GM23338 (cell line): ENCODE measurements around the gene STYK1. TPM values are rescaled to one million over a fixed set of nuclear protein-coding genes. Genes with fewer than 3 reads are reported as not detected.

Experiments used
- ATAC-seq: fragments of 200-7000 bp; cut with Tn5 transposase; 3 replicates; pipeline ENCODE4 v1.9.1; 2020
- DNase-seq: peaks from one replicate; pipeline ENCODE4 v3.0.0-alpha.2; 2015; ENCODE audit warnings: low spot score
- H2AFZ ChIP-seq: fragments of 200-600 bp; sonication (generic); 2 replicates; pipeline ENCODE4 v1.8.0; 2016; ENCODE audit warnings: antibody characterized with exemption, mild to moderate bottlenecking, moderate library complexity
- H3F3A ChIP-seq: fragments of 200-600 bp; sonication (generic); replicated peaks from 2 replicates; pipeline ENCODE4 v1.8.0; 2017; ENCODE audit warnings: antibody characterized with exemption, mixed run types, low read depth
- H3K27ac ChIP-seq: fragments of 200-600 bp; sonication (generic); 2 replicates; pipeline ENCODE4 v1.6.1; 2016; ENCODE audit warnings: low read depth
- H3K27me3 ChIP-seq: fragments of 200-600 bp; sonication (generic); 2 replicates; pipeline ENCODE4 v1.8.0; 2016; ENCODE audit warnings: mild to moderate bottlenecking, mixed run types, moderate library complexity; ENCODE audit not compliant: insufficient read depth
- H3K36me3 ChIP-seq: fragments of 200-600 bp; sonication (generic); 2 replicates; pipeline ENCODE4 v1.8.0; 2016; ENCODE audit warnings: mild to moderate bottlenecking; ENCODE audit not compliant: insufficient read depth
- H3K4me1 ChIP-seq: fragments of 200-600 bp; sonication (generic); 2 replicates; pipeline ENCODE4 v1.8.0; 2016; ENCODE audit warnings: mild to moderate bottlenecking, moderate library complexity; ENCODE audit not compliant: insufficient read depth
- H3K4me2 ChIP-seq: fragments of 200-600 bp; sonication (generic); 2 replicates; pipeline ENCODE4 v1.7.1; 2017; ENCODE audit warnings: mixed run types
- H3K4me3 ChIP-seq: fragments of 200-600 bp; sonication (generic); 2 replicates; pipeline ENCODE4 v1.6.1; 2016; ENCODE audit warnings: mixed run types
- H3K79me2 ChIP-seq: fragments of 200-600 bp; sonication (generic); replicated peaks from 2 replicates; pipeline ENCODE4 v1.8.0; 2017; ENCODE audit warnings: mild to moderate bottlenecking; ENCODE audit not compliant: insufficient read depth
- H3K9me2 ChIP-seq: fragments of 200-600 bp; sonication (generic); 2 replicates; pipeline ENCODE4 v1.8.0; 2017; ENCODE audit not compliant: insufficient read depth
- H4K20me1 ChIP-seq: fragments of 200-600 bp; sonication (generic); replicated peaks from 2 replicates; pipeline ENCODE4 v1.8.0; 2017; ENCODE audit warnings: mild to moderate bottlenecking; ENCODE audit not compliant: insufficient read depth
- H3K27ac Mint-ChIP-seq: 2 replicates; pipeline ENCODE4 v1.8.0; 2020; ENCODE audit warnings: inconsistent platforms, mild to moderate bottlenecking, moderate library complexity, mixed read lengths
- H3K27me3 Mint-ChIP-seq: 3 replicates; pipeline ENCODE4 v1.8.0; 2022; ENCODE audit warnings: low read depth, mild to moderate bottlenecking, moderate library complexity, mixed read lengths, inconsistent platforms; ENCODE audit not compliant: insufficient read depth, poor library complexity
- H3K36me3 Mint-ChIP-seq: 3 replicates; pipeline ENCODE4 v1.8.0; 2021; ENCODE audit warnings: low read depth, mild to moderate bottlenecking, inconsistent platforms, moderate library complexity, mixed read lengths
- H3K4me1 Mint-ChIP-seq: 3 replicates; pipeline ENCODE4 v1.8.0; 2020; ENCODE audit warnings: mild to moderate bottlenecking, inconsistent platforms, mixed read lengths
- H3K4me3 Mint-ChIP-seq: 3 replicates; pipeline ENCODE4 v1.8.0; 2021; ENCODE audit warnings: moderate library complexity, mild to moderate bottlenecking, inconsistent platforms, mixed read lengths
- H3K9me3 Mint-ChIP-seq: 3 replicates; pipeline ENCODE4 v1.8.0; 2020; ENCODE audit warnings: moderate library complexity, mild to moderate bottlenecking, inconsistent platforms, mixed read lengths
- CREB1 ChIP-seq: fragments of 250-450 bp; sonication (Bioruptor Pico); IDR thresholded peaks from 2 replicates; pipeline ENCODE4 v1.5.0; 2020; ENCODE audit warnings: low read depth, mild to moderate bottlenecking, moderate library complexity
- EZH2 ChIP-seq: fragments of 200-600 bp; sonication (generic); IDR thresholded peaks from one replicate; pipeline ENCODE4 v1.8.0; 2017; ENCODE audit warnings: antibody characterized with exemption, mild to moderate bottlenecking, low read depth; ENCODE audit not compliant: unreplicated experiment
- EZH2phosphoT487 ChIP-seq: fragments of 200-600 bp; sonication (generic); IDR thresholded peaks from one replicate; pipeline ENCODE4 v1.8.1; 2018; ENCODE audit warnings: antibody characterized with exemption; ENCODE audit not compliant: unreplicated experiment
- NANOG ChIP-seq: IDR thresholded peaks from 2 replicates; pipeline ENCODE4 v1.6.1; 2016; ENCODE audit warnings: antibody characterized with exemption, borderline replicate concordance
- REST ChIP-seq: IDR thresholded peaks from one replicate; pipeline ENCODE4 v1.6.1; 2018; ENCODE audit warnings: antibody characterized with exemption; ENCODE audit not compliant: unreplicated experiment
- ZNF114 ChIP-seq: fragments of 250-450 bp; sonication (Bioruptor Pico); IDR thresholded peaks from 2 replicates; pipeline ENCODE4 v1.5.0; 2020; ENCODE audit warnings: mild to moderate bottlenecking, moderate library complexity
- polyA plus RNA-seq: library from polyadenylated mRNA; unstranded; fragments of >200 nt; fragmentation: Nextera tagmentation; extraction: Ambion mirVana; gene quantifications from 2 replicates; pipeline ENCODE4 v1.2.1, GENCODE V29; 2016
- total RNA-seq: library from RNA; depleted of rRNA; stranded (reverse); fragments of >200 nt; shearing (Covaris generic); gene quantifications from 2 replicates; pipeline ENCODE4 v1.2.3, GENCODE V29; 2014
- TF ChIP-seq, protein P1 (sequence below): fragments of 250-450 bp; sonication (Bioruptor Pico); IDR thresholded peaks from 2 replicates; pipeline ENCODE4 v1.5.0; 2020; ENCODE audit warnings: mild to moderate bottlenecking, moderate library complexity

The STYK1 gene
- total and polyA plus RNA-seq, 2 experiments from 2014 or later: 1.2 to 1.8 TPM

- no peak for TF ChIP-seq REST
- TF ChIP-seq CREB1: no peak
- TF ChIP-seq, protein P1, sequence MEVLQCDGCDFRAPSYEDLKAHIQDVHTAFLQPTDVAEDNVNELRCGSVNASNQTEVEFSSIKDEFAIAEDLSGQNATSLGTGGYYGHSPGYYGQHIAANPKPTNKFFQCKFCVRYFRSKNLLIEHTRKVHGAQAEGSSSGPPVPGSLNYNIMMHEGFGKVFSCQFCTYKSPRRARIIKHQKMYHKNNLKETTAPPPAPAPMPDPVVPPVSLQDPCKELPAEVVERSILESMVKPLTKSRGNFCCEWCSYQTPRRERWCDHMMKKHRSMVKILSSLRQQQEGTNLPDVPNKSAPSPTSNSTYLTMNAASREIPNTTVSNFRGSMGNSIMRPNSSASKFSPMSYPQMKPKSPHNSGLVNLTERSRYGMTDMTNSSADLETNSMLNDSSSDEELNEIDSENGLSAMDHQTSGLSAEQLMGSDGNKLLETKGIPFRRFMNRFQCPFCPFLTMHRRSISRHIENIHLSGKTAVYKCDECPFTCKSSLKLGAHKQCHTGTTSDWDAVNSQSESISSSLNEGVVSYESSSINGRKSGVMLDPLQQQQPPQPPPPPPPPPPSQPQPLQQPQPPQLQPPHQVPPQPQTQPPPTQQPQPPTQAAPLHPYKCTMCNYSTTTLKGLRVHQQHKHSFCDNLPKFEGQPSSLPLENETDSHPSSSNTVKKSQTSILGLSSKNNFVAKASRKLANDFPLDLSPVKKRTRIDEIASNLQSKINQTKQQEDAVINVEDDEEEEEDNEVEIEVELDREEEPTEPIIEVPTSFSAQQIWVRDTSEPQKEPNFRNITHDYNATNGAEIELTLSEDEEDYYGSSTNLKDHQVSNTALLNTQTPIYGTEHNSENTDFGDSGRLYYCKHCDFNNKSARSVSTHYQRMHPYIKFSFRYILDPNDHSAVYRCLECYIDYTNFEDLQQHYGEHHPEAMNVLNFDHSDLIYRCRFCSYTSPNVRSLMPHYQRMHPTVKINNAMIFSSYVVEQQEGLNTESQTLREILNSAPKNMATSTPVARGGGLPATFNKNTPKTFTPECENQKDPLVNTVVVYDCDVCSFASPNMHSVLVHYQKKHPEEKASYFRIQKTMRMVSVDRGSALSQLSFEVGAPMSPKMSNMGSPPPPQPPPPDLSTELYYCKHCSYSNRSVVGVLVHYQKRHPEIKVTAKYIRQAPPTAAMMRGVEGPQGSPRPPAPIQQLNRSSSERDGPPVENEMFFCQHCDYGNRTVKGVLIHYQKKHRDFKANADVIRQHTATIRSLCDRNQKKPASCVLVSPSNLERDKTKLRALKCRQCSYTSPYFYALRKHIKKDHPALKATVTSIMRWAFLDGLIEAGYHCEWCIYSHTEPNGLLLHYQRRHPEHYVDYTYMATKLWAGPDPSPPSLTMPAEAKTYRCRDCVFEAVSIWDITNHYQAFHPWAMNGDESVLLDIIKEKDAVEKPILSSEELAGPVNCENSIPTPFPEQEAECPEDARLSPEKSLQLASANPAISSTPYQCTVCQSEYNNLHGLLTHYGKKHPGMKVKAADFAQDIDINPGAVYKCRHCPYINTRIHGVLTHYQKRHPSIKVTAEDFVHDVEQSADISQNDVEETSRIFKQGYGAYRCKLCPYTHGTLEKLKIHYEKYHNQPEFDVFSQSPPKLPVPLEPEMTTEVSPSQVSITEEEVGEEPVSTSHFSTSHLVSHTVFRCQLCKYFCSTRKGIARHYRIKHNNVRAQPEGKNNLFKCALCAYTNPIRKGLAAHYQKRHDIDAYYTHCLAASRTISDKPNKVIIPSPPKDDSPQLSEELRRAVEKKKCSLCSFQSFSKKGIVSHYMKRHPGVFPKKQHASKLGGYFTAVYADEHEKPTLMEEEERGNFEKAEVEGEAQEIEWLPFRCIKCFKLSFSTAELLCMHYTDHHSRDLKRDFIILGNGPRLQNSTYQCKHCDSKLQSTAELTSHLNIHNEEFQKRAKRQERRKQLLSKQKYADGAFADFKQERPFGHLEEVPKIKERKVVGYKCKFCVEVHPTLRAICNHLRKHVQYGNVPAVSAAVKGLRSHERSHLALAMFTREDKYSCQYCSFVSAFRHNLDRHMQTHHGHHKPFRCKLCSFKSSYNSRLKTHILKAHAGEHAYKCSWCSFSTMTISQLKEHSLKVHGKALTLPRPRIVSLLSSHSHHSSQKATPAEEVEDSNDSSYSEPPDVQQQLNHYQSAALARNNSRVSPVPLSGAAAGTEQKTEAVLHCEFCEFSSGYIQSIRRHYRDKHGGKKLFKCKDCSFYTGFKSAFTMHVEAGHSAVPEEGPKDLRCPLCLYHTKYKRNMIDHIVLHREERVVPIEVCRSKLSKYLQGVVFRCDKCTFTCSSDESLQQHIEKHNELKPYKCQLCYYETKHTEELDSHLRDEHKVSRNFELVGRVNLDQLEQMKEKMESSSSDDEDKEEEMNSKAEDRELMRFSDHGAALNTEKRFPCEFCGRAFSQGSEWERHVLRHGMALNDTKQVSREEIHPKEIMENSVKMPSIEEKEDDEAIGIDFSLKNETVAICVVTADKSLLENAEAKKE (CRISPR knock-in tag): no peak
- TF ChIP-seq EZH2phosphoT487: no peak
- no peak for TF ChIP-seq EZH2
Measured at GRCh38 chr12:10701131-10701681, 27.4 kb upstream of the STYK1 start (continued).

DNA sequence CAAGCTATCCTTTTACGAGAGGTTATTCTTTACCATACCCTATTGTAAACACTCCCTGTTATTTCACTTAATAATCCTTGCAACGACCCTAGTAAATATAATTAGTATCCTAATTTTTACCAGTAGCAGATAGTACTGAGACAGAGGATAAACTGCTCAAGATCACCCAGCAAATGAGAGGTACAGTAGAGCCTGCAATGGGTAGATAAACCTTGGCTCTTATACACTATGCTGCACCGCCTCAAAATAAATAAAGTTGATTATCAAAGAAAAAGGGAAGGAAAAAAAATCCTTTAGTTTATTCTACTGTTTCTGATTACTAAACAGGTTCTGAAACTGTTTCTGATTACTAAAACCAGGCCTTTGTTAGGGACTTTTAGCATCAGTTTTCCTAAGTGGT lies 26.7 kb upstream of the STYK1 start:
- H3K27ac ChIP-seq: no peak overlapping the region
- Mint-ChIP-seq H3K27me3 (no peaks in the 10 kb centered on the region), H3K27ac (no peak overlapping the region), H3K36me3 (peaks cover 77% of the 10 kb centered on the region), H3K4me3 (no peak overlapping the region), H3K4me1 (no peaks in the 10 kb centered on the region), H3K9me3 (no peaks in the 10 kb centered on the region; the same call in 2 of the 3 replicates)
- no peak overlapping the region for H2AFZ ChIP-seq
- DNase-seq: no peak
- no peaks in the 10 kb centered on the region for H3K27me3 ChIP-seq
- H3K4me3 ChIP-seq: no peak overlapping the region
- H3F3A ChIP-seq: no peaks in the 10 kb centered on the region
- no peaks in the 10 kb centered on the region for H3K9me2 ChIP-seq
- H3K79me2 ChIP-seq: 0 out of 2 replicates have a peak, but pooled peaks cover 3% of the 10 kb centered on the region
- H4K20me1 ChIP-seq: peaks cover 8% of the 10 kb centered on the region; the same call in 1 of the 2 replicates
- peaks cover 58% of the 10 kb centered on the region for H3K36me3 ChIP-seq
- no peaks in the 10 kb centered on the region for H3K4me1 ChIP-seq
- TF ChIP-seq NANOG (no peak), ZNF114 (CRISPR knock-in tag) (no peak)
- ATAC-seq: no peak
- H3K4me2 ChIP-seq: no peak overlapping the region
